CD14-positive monocyte (primary cell): ENCODE data around the gene HCRTR1. TPM values are rescaled to one million over a fixed set of nuclear protein-coding genes. Genes with fewer than 3 reads are reported as not detected.
A peak's percentile ranks its signal among the peaks of the same experiment; 100 is the strongest.

Source experiments
- DNase-seq, 3 donors: peaks; one replicate each; pipeline ENCODE4 v3.0.0-alpha.2; 2011 to 2022
- H2AFZ ChIP-seq: 2 replicates; pipeline ENCODE4 v1.6.0; 2012; ENCODE audit warnings: mild to moderate bottlenecking, low read depth, low read length, inconsistent platforms; ENCODE audit not compliant: insufficient read depth, poor library complexity, severe bottlenecking
- H3K27ac ChIP-seq, 2 donors: 1 replicate in 1 of 2; 2 replicates in 1 of 2; pipeline ENCODE4 v1.5.1; 2012 to 2013; ENCODE audit warnings: low read length in 2 of 2, control low read depth in 1 of 2, inconsistent platforms in 1 of 2, low read depth in 1 of 2, mild to moderate bottlenecking in 1 of 2
- H3K27me3 ChIP-seq, 2 donors: one replicate each; pipeline versions ENCODE4 v1.6.0 to v1.6.1; 2011 to 2013; ENCODE audit warnings: low read length in 2 of 2; ENCODE audit not compliant: control insufficient read depth in 2 of 2, insufficient read depth in 2 of 2
- H3K36me3 ChIP-seq, 2 donors: replicated peaks in 1 of 2; 1 replicate in 1 of 2; 2 replicates in 1 of 2; pipeline versions ENCODE4 v1.5.1 to v1.6.1; 2012 to 2013; ENCODE audit warnings: low read length in 2 of 2, control low read depth in 1 of 2, inconsistent platforms in 1 of 2, mild to moderate bottlenecking in 1 of 2; ENCODE audit not compliant: insufficient read depth in 2 of 2, control insufficient read depth in 1 of 2
- H3K4me1 ChIP-seq, 2 donors: 1 replicate in 1 of 2; 2 replicates in 1 of 2; pipeline versions ENCODE4 v1.5.1 to v1.6.1; 2012 to 2013; ENCODE audit warnings: low read length in 2 of 2, control low read depth in 1 of 2, inconsistent platforms in 1 of 2, mild to moderate bottlenecking in 1 of 2, moderate library complexity in 1 of 2; ENCODE audit not compliant: insufficient read depth in 2 of 2, control insufficient read depth in 1 of 2
- H3K4me2 ChIP-seq: replicated peaks from 2 replicates; pipeline ENCODE3; 2012; ENCODE audit warnings: low read length, moderate library complexity, mild to moderate bottlenecking; ENCODE audit not compliant: poor library complexity, severe bottlenecking; ENCODE audit errors: extremely low read depth
- H3K4me3 ChIP-seq, 3 experiments: fragments of 200-600 bp in 1 of 3; sonication (generic) in 1 of 3; replicated peaks in 1 of 3; 1 replicate in 2 of 3; 2 replicates in 1 of 3; pipeline ENCODE4 v1.5.1; 2011 to 2013; ENCODE audit warnings: low read length in 3 of 3, mild to moderate bottlenecking in 3 of 3, control low read depth in 2 of 3, low read depth in 2 of 3, inconsistent platforms in 1 of 3, moderate library complexity in 1 of 3
- H3K79me2 ChIP-seq: 2 replicates; pipeline ENCODE4 v1.6.0; 2012; ENCODE audit warnings: mild to moderate bottlenecking, control low read depth, inconsistent platforms, low read length, moderate library complexity; ENCODE audit not compliant: insufficient read depth
- H3K9ac ChIP-seq: 2 replicates; pipeline ENCODE4 v1.6.0; 2017; ENCODE audit warnings: low read length, mild to moderate bottlenecking; ENCODE audit not compliant: insufficient read depth, poor library complexity, severe bottlenecking
- H3K9me3 ChIP-seq, 2 donors: replicated peaks in 1 of 2; 1 replicate in 1 of 2; 2 replicates in 1 of 2; pipeline versions ENCODE4 v1.5.1 to v1.6.1; 2012 to 2013; ENCODE audit warnings: low read length in 2 of 2, control low read depth in 1 of 2; ENCODE audit not compliant: control insufficient read depth in 1 of 2, insufficient read depth in 1 of 2
- H4K20me1 ChIP-seq: 2 replicates; pipeline ENCODE4 v1.6.0; 2012; ENCODE audit warnings: mild to moderate bottlenecking, low read length, control low read depth, moderate library complexity; ENCODE audit not compliant: insufficient read depth
- H3K27ac Mint-ChIP-seq, 7 donors: one replicate each; pipeline ENCODE4 v1.8.0; 2020; ENCODE audit warnings: mild to moderate bottlenecking in 7 of 7, mixed read lengths in 7 of 7, moderate library complexity in 6 of 7, inconsistent platforms in 2 of 7
- H3K27me3 Mint-ChIP-seq, 3 donors: one replicate each; pipeline ENCODE4 v1.8.0; 2021 to 2022; ENCODE audit warnings: low read depth in 3 of 3, mild to moderate bottlenecking in 3 of 3, mixed read lengths in 3 of 3, moderate library complexity in 3 of 3, inconsistent platforms in 1 of 3
- H3K36me3 Mint-ChIP-seq, 2 donors: one replicate each; pipeline ENCODE4 v1.8.0; 2020; ENCODE audit warnings: mixed read lengths in 2 of 2, inconsistent platforms in 1 of 2, mild to moderate bottlenecking in 1 of 2
- H3K4me1 Mint-ChIP-seq: one replicate; pipeline ENCODE4 v1.8.0; 2020; ENCODE audit warnings: mild to moderate bottlenecking, mixed read lengths
- H3K4me3 Mint-ChIP-seq, 2 donors: one replicate each; pipeline ENCODE4 v1.8.0; 2020; ENCODE audit warnings: mild to moderate bottlenecking in 2 of 2, mixed read lengths in 2 of 2, moderate library complexity in 1 of 2
- H3K9me3 Mint-ChIP-seq, 7 donors: one replicate each; pipeline ENCODE4 v1.8.0; 2020 to 2022; ENCODE audit warnings: mixed read lengths in 7 of 7, mild to moderate bottlenecking in 6 of 7, moderate library complexity in 6 of 7, inconsistent platforms in 2 of 7
- WGBS: methylation state at CpG from one replicate; pipeline ENCODE4 v1.1.5; 2013; ENCODE audit warnings: missing lambda C conversion rate; ENCODE audit not compliant: insufficient coverage; 5-methylcytosine and 5-hydroxymethylcytosine counted together
- intact Hi-C, 2 donors: fragments of 100-400 bp; cut with micrococcal nuclease; formaldehyde crosslinking; loops; one replicate each; pipeline versions ENCODE4 v1.15.0 to v1.15.1; 2023
- polyA plus RNA-seq, 3 donors: library from polyadenylated mRNA; depleted of rRNA in 1 of 3; unstranded in 2 of 3; stranded (reverse) in 1 of 3; fragments of 300-500 nt in 2 of 3; fragments of >200 nt in 1 of 3; fragmentation: Illumina TruSeq in 2 of 3; gene quantifications; 1 replicate in 2 of 3; 2 replicates in 1 of 3; pipeline ENCODE4 v1.2.3, GENCODE V29; 2012 to 2021
- TF ChIP-seq, protein P1 (sequence below): fragments of 200-600 bp; IDR thresholded peaks from one replicate; pipeline ENCODE4 v1.8.0; 2022; ENCODE audit warnings: antibody characterized with exemption, mild to moderate bottlenecking

HCRTR1 gene
- polyA plus RNA-seq, 3 donors: not detected

DNA sequence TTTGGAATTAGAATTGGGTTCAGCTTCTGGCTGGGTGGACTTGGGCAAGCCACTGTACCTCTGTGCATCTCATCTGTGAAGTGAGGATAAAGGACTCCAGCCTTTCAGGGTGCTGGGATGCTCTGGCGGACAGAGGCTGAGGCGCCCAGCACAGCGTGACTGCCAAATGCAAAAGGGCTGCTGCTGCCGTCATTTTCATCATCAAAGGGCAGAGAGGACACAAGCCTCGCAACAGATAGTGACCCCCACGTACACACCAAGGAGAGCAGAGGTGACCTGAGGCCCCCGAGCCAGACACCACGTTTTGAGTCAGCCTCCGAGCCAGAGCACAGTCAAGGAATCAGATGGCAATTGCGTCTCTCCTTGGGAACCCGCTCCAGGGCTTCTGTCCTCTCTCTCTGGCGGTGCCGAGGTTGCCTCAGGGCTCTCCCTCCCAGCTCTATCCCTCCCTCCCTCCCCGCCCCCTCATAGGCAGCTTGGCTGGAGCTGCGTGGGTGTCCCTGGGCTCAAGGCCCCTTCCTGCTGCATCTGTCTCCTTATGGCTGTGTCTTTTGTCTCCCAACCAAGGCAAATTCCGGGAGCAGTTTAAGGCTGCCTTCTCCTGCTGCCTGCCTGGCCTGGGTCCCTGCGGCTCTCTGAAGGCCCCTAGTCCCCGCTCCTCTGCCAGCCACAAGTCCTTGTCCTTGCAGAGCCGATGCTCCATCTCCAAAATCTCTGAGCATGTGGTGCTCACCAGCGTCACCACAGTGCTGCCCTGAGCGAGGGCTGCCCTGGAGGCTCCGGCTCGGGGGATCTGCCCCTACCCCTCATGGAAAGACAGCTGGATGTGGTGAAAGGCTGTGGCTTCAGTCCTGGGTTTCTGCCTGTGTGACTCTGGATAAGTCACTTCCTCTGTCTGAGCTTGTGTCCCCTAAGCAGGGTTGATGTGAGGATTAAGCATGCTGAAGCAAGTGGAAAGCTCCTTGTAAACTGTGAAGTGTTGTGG lies 9.0 kb downstream of the HCRTR1 start:
- H3K36me3 ChIP-seq: peaks cover 41 to 53% of the 10 kb centered on the region in 2 donors
- peaks cover 0 to 2% (median 0%) of the 10 kb centered on the region in 7 donors for H3K9me3 Mint-ChIP-seq

DNA sequence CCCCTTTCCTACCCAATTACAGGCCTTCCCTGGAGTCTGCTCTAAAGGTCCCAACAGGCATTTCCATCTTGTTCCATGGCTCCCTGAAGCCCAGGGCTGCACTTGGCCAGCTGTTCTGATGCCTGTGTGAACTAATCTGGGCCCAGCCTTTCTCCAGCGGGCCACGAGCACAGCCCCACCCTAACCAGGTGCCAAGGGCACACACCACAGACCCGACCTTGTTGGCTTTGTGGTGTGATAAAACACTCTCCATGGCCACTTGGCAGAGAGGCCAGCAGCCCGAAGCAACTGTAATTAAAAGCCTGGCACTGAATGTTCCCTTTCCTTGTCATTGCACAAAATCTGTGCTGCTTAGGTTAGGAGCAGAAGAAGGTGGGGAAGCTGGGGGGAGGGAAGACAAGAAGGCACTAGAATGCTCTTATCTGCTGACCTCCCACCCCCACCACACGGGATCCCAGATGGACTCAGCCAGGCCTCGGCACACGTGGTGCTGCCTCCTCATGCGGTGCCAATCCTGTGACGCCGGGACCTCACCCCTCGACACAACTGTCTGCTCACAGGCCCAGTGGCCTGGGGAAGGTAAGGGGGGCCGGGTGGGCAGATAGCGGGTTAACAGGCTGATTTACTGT lies 9.9 kb downstream of the HCRTR1 start:
- peak overlapping the region in 1 of 7 donors; percentile 10 for H3K27ac Mint-ChIP-seq
- intact Hi-C loops: no loop called here
- TF ChIP-seq, protein P1, sequence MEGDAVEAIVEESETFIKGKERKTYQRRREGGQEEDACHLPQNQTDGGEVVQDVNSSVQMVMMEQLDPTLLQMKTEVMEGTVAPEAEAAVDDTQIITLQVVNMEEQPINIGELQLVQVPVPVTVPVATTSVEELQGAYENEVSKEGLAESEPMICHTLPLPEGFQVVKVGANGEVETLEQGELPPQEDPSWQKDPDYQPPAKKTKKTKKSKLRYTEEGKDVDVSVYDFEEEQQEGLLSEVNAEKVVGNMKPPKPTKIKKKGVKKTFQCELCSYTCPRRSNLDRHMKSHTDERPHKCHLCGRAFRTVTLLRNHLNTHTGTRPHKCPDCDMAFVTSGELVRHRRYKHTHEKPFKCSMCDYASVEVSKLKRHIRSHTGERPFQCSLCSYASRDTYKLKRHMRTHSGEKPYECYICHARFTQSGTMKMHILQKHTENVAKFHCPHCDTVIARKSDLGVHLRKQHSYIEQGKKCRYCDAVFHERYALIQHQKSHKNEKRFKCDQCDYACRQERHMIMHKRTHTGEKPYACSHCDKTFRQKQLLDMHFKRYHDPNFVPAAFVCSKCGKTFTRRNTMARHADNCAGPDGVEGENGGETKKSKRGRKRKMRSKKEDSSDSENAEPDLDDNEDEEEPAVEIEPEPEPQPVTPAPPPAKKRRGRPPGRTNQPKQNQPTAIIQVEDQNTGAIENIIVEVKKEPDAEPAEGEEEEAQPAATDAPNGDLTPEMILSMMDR: no peak
- Histone ChIP-seq H3K4me3 (no peak overlapping the region), H3K36me3 (peaks cover 50 to 62% of the 10 kb centered on the region in 2 donors), H2AFZ (no peak overlapping the region), H3K4me2 (no peak overlapping the region), H3K27ac (no peak overlapping the region), H3K9ac (no peak overlapping the region), H3K79me2 (no peaks in the 10 kb centered on the region), H4K20me1 (no peaks in the 10 kb centered on the region), H3K27me3 (no peaks in the 10 kb centered on the region), H3K9me3 (no peaks in the 10 kb centered on the region), H3K4me1 (peaks cover 9 to 14% of the 10 kb centered on the region in 2 donors)
- peaks cover 67 to 68% of the 10 kb centered on the region in 2 donors for H3K36me3 Mint-ChIP-seq
- peaks cover 16% of the 10 kb centered on the region for H3K4me1 Mint-ChIP-seq
- WGBS: 100% methylated on average over 6 of the region's 13 CpGs
- H3K27me3 Mint-ChIP-seq: peaks cover 0 to 2% (median 0%) of the 10 kb centered on the region in 3 donors
- H3K4me3 Mint-ChIP-seq: no peak overlapping the region
- H3K9me3 Mint-ChIP-seq: peaks cover 0 to 2% (median 0%) of the 10 kb centered on the region in 7 donors
- DNase-seq: no peak

More for the DNA sequence above, 9.0 kb downstream of the HCRTR1 start:
- H3K27me3 Mint-ChIP-seq: peaks cover 0 to 2% (median 0%) of the 10 kb centered on the region in 3 donors
- Histone ChIP-seq H3K79me2 (no peaks in the 10 kb centered on the region), H3K4me2 (no peak overlapping the region), H2AFZ (no peak overlapping the region), H4K20me1 (no peaks in the 10 kb centered on the region), H3K9ac (no peak overlapping the region), H3K27ac (no peak overlapping the region), H3K4me3 (no peak overlapping the region), H3K9me3 (no peaks in the 10 kb centered on the region), H3K4me1 (peaks cover 9 to 14% of the 10 kb centered on the region in 2 donors), H3K27me3 (no peaks in the 10 kb centered on the region)
- DNase-seq: no peak
- peak overlapping the region in 2 of 7 donors; percentile 51 to 65 for H3K27ac Mint-ChIP-seq
- H3K36me3 Mint-ChIP-seq: peaks cover 58 to 59% of the 10 kb centered on the region in 2 donors
- intact Hi-C loops: no loop called here
- H3K4me1 Mint-ChIP-seq: peaks cover 16% of the 10 kb centered on the region
- 97% methylated on average over 18 of the region's 23 CpGs for WGBS
- H3K4me3 Mint-ChIP-seq: no peak overlapping the region
- TF ChIP-seq, protein P1: no peak
